ENCODE measurements around the gene ESRRB.

DNA sequence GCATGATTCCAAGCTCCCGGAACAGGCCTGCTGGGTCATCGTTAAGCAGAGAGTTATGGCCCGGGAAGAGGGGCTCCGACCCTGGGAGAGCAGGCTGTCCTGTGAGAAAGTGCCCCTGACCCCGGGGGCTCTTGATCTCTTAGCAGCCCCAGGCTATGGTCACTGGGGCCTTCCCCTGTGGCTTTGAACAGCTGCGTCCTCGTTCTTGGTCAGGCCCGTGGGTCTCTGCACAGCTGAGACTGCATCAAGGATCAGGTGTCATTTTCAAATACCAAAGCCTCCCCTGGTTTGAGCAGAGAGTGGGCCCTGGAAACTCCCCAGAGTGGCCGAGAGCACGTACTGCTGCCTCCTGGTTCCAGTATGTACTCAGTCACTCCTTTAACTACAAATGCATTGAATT lies 114.8 kb downstream of the ESRRB start:
- TF ChIP-seq, protein P1, sequence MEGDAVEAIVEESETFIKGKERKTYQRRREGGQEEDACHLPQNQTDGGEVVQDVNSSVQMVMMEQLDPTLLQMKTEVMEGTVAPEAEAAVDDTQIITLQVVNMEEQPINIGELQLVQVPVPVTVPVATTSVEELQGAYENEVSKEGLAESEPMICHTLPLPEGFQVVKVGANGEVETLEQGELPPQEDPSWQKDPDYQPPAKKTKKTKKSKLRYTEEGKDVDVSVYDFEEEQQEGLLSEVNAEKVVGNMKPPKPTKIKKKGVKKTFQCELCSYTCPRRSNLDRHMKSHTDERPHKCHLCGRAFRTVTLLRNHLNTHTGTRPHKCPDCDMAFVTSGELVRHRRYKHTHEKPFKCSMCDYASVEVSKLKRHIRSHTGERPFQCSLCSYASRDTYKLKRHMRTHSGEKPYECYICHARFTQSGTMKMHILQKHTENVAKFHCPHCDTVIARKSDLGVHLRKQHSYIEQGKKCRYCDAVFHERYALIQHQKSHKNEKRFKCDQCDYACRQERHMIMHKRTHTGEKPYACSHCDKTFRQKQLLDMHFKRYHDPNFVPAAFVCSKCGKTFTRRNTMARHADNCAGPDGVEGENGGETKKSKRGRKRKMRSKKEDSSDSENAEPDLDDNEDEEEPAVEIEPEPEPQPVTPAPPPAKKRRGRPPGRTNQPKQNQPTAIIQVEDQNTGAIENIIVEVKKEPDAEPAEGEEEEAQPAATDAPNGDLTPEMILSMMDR (IDR thresholded peaks at IDR 0.05) = no peak
- TF ChIP-seq ZFX (IDR thresholded peaks at IDR 0.05; ENCODE audit: borderline replicate concordance) = no peak
